Uterus (tissue), 2 donors: ENCODE measurements around the gene RAB35.

Source experiments
- POLR2A ChIP-seq, 2 donors: fragments of 450-650 bp; IDR thresholded peaks; one replicate each; pipeline ENCODE4 v1.6.1; 2016; ENCODE audit warnings: antibody characterized with exemption in 2 of 2, mild to moderate bottlenecking in 1 of 2, moderate library complexity in 1 of 2
- TF ChIP-seq, protein P1 (sequence below), 4 experiments: fragments of 200-600 bp in 2 of 4; fragments of 450-650 bp in 2 of 4; sonication (generic) in 2 of 4; IDR thresholded peaks; one replicate each; pipeline ENCODE4 v1.5.1; 2016 to 2019; ENCODE audit warnings: antibody characterized with exemption in 4 of 4, mild to moderate bottlenecking in 2 of 4, moderate library complexity in 1 of 4

DNA sequence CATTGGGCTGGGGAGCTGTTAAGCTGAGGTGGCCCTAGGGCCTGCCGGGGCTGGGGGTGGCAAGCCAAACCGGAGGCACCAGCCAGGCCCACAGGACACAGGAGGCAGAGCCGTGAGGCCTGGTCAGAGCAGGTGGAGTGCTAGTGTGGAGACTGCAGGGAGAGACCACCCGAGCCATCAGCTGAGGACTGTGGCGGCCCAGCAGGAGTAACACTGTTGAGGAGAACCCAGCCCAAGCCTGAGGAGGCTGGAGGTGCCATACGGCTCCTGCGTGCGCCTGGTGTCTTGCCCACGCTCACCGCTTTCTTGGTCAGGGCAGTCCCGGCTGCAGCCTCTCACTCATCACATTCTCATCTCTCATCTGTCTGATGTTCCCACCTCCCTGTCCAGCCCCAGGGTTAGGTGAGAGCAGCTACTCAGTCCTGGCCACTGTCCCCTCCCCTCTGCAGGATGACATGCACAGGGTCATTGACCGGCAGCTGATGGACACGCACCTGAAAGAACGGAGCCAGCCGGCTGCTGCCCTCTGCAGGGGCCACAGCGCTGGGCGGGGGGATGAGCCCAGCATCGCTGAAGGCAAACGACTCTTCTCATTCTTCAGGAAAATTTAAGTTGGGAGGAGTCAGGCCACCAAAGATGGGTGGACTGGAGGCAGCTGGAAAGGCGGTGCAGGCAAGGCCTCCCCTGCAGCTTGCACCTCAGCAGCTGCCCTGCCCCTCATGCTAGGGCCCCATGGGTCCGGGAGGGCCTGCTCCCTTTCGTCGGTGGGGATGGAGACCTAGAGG is 23.8 kb downstream of the RAB35 start:
- TF ChIP-seq, protein P1, sequence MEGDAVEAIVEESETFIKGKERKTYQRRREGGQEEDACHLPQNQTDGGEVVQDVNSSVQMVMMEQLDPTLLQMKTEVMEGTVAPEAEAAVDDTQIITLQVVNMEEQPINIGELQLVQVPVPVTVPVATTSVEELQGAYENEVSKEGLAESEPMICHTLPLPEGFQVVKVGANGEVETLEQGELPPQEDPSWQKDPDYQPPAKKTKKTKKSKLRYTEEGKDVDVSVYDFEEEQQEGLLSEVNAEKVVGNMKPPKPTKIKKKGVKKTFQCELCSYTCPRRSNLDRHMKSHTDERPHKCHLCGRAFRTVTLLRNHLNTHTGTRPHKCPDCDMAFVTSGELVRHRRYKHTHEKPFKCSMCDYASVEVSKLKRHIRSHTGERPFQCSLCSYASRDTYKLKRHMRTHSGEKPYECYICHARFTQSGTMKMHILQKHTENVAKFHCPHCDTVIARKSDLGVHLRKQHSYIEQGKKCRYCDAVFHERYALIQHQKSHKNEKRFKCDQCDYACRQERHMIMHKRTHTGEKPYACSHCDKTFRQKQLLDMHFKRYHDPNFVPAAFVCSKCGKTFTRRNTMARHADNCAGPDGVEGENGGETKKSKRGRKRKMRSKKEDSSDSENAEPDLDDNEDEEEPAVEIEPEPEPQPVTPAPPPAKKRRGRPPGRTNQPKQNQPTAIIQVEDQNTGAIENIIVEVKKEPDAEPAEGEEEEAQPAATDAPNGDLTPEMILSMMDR (IDR thresholded peaks at IDR 0.05), result no peak
- TF ChIP-seq POLR2A (IDR thresholded peaks at IDR 0.05), result no peak
